Epithelial cell of proximal tubule (primary cell): ENCODE measurements around the gene GLB1L3. TPM values are rescaled to one million over a fixed set of nuclear protein-coding genes. Genes with fewer than 3 reads are reported as not detected.
"Not testable (repeated sequence)": the region's sequence is repeated elsewhere in the genome, so short reads cannot be mapped to it uniquely, and the experiment has no call there.

Experiments used
- DNase-seq: peaks from one replicate; pipeline ENCODE4 v3.0.0-alpha.2; 2011; ENCODE audit warnings: low read depth
- H3K4me3 ChIP-seq: 2 replicates; pipeline ENCODE4 v1.5.1; 2011; ENCODE audit warnings: low read depth, mild to moderate bottlenecking, low read length
- CTCF ChIP-seq: conservative IDR thresholded peaks from 2 replicates; pipeline ENCODE4 v1.5.1; 2012; ENCODE audit warnings: low read depth, mild to moderate bottlenecking, low read length
- total RNA-seq: library from RNA; depleted of rRNA; stranded (reverse); fragments of >200 nt; gene quantifications from 2 replicates; pipeline ENCODE4 v1.2.3, GENCODE V29; 2015

Gene GLB1L3
- total RNA-seq, 1 donor from 2014 or later = 0.17 TPM

GRCh38 chr11:134276396-134277182 is 410 bp downstream of the GLB1L3 start:
- TF ChIP-seq CTCF = no peak
- peak overlapping the region; percentile 29 for H3K4me3 ChIP-seq
- DNase-seq = no peak

- no peak for DNase-seq
- no peak for TF ChIP-seq CTCF
- no peak overlapping the region for H3K4me3 ChIP-seq
These were observed 1.2 kb downstream of the GLB1L3 start for GRCh38 chr11:134277183-134278001.

GRCh38 chr11:134278356-134278755 is 2.2 kb downstream of the GLB1L3 start:
- no peak overlapping the region for H3K4me3 ChIP-seq
- TF ChIP-seq CTCF = no peak
- DNase-seq = no peak

- not testable (repeated sequence) for DNase-seq, H3K4me3 ChIP-seq
These were observed 5.5 kb downstream of the GLB1L3 start for GRCh38 chr11:134281635-134282034.

GRCh38 chr11:134282121-134283045 is 6.2 kb downstream of the GLB1L3 start:
- no peak for TF ChIP-seq CTCF
- DNase-seq = no peak

GRCh38 chr11:134283461-134284230 is 7.5 kb downstream of the GLB1L3 start:
- DNase-seq = no peak
- H3K4me3 ChIP-seq = no peak overlapping the region
- TF ChIP-seq CTCF = no peak

More at GRCh38 chr11:134282121-134283045, 6.2 kb downstream of the GLB1L3 start:
- H3K4me3 ChIP-seq = no peak overlapping the region

- DNase-seq, H3K4me3 ChIP-seq: not testable (repeated sequence)
These were observed 8.2 kb downstream of the GLB1L3 start for GRCh38 chr11:134284349-134284748.
